ENCODE measurements around the gene ADSS2.
A peak's percentile ranks its signal among the peaks of the same experiment; 100 is the strongest.

Gene ADSS2

GRCh38 chr1:244445320-244446181 is 6.2 kb downstream of the ADSS2 start:
- no peak for DNase-seq

- DNase-seq, result no peak
Measured at GRCh38 chr1:244444854-244445253, 6.9 kb downstream of the ADSS2 start.

DNA sequence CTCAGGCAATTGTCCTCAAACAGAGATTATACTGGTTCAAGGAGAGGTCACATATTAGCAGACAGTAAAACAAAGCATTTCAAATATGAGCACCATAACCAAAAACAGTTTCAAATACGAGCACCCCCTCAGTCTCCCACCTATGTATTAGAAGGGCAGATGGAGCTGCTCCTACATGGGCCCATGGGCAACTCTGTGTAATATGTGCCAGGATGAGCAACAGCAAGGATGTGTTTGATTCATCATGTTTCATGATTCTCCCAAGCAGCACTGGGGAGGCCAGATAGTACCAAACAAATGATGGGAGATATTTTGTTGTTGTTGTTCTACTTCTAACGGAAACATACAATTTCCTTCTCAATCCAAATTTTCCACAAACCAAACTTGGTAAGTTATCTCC is 8.9 kb downstream of the ADSS2 start:
- DNase-seq, result no peak

DNA sequence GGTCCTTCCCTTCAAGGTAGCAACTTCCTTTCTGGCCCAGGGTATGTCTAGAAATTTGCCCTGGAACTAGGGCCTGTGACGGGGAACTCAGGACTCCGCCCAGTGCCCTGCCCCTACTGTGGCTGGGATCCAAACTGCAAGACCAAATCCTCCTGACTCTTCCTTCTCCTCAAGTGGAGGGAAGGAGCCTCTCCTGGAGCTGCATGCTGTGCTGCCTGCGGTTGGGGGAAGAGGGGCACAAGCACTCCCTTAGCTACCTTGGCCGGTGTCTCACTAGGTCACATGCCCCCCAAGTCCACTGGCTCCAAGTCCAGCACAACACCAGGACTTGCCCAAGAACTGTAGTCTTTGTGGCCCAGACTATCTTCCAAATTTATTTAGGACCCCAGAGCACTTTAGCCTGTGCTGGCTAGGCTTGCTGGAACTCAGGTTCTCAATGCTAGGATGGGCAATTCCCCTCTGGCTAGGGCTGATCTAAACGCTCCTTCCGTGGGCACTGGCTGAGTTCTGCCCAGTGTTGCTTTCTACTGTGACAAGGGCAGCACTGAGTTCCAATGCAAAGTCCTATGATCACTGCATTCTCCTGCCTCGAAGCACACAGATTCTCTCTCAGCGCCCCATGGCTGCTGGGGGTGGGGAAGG is 12.2 kb downstream of the ADSS2 start:
- DNase-seq, result no peak

DNA sequence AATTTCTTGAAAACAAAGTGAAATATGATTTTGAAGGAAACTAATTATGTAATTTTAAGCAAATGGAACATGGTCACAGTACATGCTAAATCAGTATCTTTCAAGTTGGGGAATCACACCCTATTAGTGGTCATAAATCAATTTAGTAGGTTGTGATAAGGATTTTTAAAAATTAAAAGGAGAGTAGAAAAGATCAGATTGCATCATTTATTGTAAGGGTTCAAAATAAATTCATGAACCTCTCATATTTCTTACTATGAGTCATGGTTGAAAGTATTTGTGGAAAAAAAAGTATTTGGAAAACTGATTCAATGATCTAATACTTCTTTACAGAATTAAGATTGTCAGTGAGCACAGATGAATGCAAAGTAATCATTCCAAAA is 14.6 kb downstream of the ADSS2 start:
- no peak for DNase-seq

- no peak for DNase-seq
Measured at GRCh38 chr1:244436336-244437085, 15.2 kb downstream of the ADSS2 start.

DNA sequence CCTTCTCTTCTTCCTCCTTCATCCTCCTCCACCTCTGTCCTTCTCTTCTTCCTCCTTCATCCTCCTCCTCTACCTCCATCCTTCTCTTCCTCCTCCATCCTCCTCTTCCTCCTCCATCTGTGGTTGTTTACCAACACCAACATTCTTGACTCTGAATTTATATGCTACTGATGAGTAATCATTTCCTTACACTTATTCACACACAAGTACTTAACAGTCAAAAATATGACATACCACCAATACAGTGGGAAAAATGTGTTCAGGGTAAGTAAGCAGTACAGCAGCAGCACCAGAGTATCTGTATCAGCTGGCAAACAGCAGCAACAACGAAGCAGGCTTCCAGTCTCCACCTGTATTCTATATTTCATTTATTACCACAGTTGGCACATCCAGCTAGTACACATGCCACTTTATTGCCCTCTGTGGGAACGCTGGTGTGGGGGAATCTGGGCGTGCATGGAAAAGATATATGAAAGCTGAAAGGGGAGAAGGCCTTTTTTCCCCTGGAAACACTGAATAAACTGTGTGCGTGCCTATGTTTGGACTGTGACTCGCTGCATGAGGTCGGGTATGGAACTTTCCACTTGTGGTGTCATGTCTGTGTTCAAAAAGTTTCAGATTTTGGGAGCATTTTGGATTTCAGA is 16.0 kb downstream of the ADSS2 start:
- DNase-seq, result no peak

- DNase-seq, result no peak
Measured at GRCh38 chr1:244431166-244431565, 20.5 kb downstream of the ADSS2 start.

DNA sequence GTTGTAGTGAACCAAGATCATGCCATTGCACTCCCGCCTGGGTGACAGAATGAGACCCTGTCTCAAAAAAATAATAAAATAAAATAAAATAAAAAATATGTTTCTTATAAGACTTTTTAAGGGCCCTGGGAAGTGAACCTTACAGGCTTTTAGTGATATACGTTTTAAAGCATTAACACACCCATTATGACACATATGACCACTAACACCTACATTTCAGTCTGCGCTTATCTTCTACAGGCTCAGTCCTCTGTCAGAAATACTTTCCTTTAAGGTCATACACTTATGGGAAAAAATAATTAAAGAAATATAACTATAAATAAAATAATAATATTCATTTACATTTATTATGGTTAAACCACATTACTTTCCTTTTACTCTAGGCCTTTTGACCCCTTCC is 21.9 kb downstream of the ADSS2 start:
- DNase-seq, result no peak

- DNase-seq, result no peak
Measured at GRCh38 chr1:244427647-244428046, 24.1 kb downstream of the ADSS2 start.

- no peak for DNase-seq
Measured at GRCh38 chr1:244424649-244425334, 26.9 kb downstream of the ADSS2 start.

- no peak for DNase-seq
Measured at GRCh38 chr1:244422174-244422573, 29.5 kb downstream of the ADSS2 start.

DNA sequence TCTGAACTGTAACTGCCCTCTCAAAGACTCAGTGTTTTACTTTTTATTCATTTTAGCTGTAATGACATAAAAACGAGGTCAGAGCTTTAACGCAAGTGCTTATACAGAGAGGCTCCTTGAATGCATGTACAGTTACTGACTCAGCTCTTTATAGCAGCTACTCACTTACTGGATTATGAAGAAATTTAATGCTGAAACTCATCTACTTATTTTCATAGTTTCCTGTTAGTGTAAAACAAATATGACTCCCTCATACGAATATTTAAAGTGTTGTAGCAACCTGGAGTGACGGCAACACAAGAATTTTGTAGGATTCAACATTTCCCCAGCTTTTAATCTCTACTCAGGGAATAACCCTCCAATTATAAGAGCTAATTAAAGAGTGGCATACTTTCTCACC is 32.7 kb downstream of the ADSS2 start:
- no peak for DNase-seq

DNA sequence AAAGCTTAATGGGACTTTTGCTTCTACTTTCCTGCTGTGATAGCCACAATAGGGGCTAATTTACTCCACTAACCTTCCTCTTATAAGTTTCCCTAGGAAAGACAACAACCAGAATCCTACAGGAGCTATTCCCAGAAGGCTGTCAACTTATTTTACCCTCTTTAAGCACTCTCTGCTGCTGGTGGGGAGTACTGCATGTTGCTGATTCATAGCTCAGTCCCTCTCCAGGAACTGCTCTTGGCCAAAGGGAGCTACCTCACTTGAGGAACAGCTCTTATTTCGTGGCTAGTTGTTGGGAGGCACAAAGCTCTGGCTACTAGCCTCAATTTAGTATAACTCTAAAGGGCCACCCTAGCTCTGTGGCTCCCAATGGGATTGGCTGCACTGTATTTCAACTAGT is 37.2 kb downstream of the ADSS2 start:
- no peak for DNase-seq

DNA sequence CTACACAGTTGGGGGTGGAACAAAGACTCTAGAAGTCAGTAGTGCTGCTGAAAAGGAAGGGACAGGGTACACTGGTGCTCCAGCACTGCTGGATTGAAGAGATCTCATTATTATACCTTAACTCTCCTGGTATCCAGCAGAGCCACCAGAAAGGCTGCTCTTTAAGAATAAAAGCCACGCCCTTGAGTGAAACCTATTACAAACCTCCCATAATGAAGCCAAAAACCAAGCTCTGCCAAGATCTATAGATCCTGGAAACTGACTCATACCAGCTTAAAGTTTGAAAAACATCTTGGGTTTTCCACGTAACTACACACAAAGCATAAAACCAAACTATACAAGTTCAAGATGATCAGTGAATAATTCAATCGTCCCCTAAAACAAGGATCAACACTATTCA is 38.0 kb downstream of the ADSS2 start:
- DNase-seq, result no peak

DNA sequence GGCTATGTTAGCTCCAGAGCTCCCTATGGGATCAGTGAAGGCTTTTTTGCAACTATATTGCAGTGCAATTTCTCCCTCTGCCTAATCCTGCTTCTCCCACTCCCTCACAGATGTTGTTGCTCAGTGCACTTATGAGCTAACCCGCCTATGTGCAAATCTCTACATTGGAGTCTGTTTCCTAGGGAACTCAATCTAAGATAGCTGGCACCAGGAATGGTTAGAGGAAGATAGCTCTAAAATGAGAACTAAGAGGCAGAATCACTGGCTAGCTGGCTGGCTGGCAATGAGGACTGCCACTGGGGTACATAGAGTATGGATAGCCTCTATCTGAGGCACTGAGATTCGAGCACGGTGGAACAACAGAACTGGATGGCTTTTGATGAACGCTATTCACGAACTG is 39.5 kb downstream of the ADSS2 start:
- no peak for DNase-seq

GRCh38 chr1:244409701-244410100 is 42.0 kb downstream of the ADSS2 start:
- no peak for DNase-seq

DNA sequence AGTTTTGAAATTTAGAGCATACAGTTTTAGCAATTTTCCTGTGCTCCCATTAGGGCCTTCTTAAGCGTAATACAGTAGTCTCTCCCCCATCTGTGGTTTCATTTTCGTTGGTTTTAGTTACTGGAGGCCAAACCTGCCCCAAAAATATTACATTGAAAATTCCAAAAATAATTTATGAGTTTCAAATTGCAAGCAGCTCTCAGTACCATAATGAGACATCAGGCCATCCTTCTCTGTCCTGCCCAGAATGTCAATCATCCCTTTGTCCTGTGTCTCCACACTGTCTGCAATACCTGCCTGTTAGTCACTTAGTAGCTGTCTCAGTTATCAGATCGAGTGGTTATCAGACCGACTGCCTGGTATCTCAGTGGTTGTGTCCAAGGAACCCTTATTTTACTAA is 45.4 kb downstream of the ADSS2 start:
- DNase-seq, result no peak

GRCh38 chr1:244405856-244406255 is 45.9 kb downstream of the ADSS2 start:
- no peak for DNase-seq

DNA sequence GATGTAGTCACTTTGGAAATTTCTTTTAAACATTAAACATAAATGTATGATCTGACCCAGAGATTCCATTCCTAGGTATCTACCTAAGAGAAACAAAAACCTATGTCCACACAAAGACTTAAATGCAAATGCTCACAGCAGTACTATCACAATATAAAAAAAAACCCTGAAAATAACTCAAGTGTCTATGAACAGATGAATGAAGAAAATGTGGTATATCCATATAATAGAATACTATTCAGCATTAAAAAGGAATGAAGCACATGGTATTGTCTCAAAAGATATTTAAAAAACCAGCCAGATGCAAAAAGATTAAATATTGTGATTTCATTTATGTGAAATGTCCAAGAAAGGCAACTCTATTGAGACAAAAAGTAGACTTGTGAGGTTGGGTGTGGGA is 48.3 kb downstream of the ADSS2 start:
- no peak for DNase-seq

DNA sequence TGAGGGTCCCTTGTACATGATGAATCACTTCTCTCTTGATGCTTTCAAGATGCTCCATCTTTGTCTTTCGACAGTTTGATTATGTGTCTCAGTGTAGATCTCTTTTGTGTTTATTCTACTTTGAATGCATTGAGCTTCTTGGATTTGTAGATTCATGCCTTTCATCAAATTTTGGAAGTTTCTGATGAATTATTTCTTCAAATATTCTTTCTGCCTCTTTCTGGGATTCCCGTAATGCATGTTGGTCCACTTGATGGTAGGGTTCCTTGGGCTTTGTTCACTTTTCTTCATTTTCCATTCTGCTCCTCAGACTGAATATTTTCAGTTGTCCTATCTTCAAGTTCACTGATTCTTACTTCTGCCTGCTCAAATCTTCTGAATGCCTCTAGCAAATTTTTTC is 50.7 kb downstream of the ADSS2 start:
- DNase-seq, result no peak

GRCh38 chr1:244397131-244397530 is 54.6 kb downstream of the ADSS2 start:
- no peak for DNase-seq

- DNase-seq, result peak; percentile 10
Measured at GRCh38 chr1:244395965-244396364, 55.7 kb downstream of the ADSS2 start.
